Esophagus muscularis mucosa (tissue), 4 donors: ENCODE results near the gene ZDHHC22.

Source experiments
- EP300 ChIP-seq: sonication (generic); formaldehyde crosslinking; IDR thresholded peaks from one replicate; pipeline ENCODE4 v1.6.1; 2017; ENCODE audit warnings: antibody characterized with exemption
- POLR2A ChIP-seq: fragments of 450-650 bp; IDR thresholded peaks from one replicate; pipeline ENCODE4 v1.6.1; 2017; ENCODE audit warnings: antibody characterized with exemption, moderate library complexity, mild to moderate bottlenecking, low read depth
- TF ChIP-seq, protein P1 (sequence below), 3 experiments: fragments of 200-600 bp in 2 of 3; fragments of 450-650 bp in 1 of 3; sonication (generic) in 2 of 3; IDR thresholded peaks; one replicate each; pipeline ENCODE4 v1.5.1; 2017 to 2019; ENCODE audit warnings: antibody characterized with exemption in 3 of 3, mild to moderate bottlenecking in 2 of 3, moderate library complexity in 1 of 3

DNA sequence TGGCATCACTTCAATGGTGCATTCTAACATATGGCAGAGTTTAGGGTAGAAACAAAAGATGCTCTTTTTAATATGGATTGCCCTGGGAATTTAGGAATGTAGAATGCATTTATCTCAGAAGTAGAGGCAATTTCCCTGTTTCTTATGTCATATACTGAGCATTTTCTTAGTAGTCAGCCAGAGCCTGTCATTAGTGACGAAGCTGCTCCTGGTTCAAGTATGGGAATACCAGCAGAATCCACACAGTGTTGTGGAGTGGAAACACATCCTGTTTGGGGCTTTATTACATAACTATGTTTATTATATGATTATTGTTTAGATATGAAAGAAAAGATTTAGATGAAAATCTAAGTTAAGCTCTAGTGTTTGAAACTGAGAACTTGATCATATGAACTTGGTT, 31.3 kb downstream of the ZDHHC22 start:
- TF ChIP-seq, protein P1, sequence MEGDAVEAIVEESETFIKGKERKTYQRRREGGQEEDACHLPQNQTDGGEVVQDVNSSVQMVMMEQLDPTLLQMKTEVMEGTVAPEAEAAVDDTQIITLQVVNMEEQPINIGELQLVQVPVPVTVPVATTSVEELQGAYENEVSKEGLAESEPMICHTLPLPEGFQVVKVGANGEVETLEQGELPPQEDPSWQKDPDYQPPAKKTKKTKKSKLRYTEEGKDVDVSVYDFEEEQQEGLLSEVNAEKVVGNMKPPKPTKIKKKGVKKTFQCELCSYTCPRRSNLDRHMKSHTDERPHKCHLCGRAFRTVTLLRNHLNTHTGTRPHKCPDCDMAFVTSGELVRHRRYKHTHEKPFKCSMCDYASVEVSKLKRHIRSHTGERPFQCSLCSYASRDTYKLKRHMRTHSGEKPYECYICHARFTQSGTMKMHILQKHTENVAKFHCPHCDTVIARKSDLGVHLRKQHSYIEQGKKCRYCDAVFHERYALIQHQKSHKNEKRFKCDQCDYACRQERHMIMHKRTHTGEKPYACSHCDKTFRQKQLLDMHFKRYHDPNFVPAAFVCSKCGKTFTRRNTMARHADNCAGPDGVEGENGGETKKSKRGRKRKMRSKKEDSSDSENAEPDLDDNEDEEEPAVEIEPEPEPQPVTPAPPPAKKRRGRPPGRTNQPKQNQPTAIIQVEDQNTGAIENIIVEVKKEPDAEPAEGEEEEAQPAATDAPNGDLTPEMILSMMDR (IDR thresholded peaks at IDR 0.05) = no peak
- TF ChIP-seq EP300 (no peak), POLR2A (no peak)
